H9 (cell line): ENCODE data around the gene GIPC2. TPM values are rescaled to one million over a fixed set of nuclear protein-coding genes. Genes with fewer than 3 reads are reported as not detected.

Experiments used
- DNase-seq: peaks from one replicate; pipeline ENCODE4 v3.0.0-alpha.2; 2017
- H2AFZ ChIP-seq: one replicate; pipeline ENCODE4 v1.6.1; 2013; ENCODE audit warnings: mild to moderate bottlenecking, low read length, control low read depth, moderate library complexity
- H2AK5ac ChIP-seq: 2 replicates; pipeline ENCODE4 v1.6.1; 2013; ENCODE audit warnings: low read length, control low read depth, mixed read lengths; ENCODE audit not compliant: insufficient read length
- H2BK120ac ChIP-seq: one replicate; pipeline ENCODE4 v1.6.1; 2013; ENCODE audit warnings: low read depth, mild to moderate bottlenecking, low read length, control low read depth, inconsistent platforms; ENCODE audit not compliant: poor library complexity, severe bottlenecking
- H2BK12ac ChIP-seq: 2 replicates; pipeline ENCODE4 v1.6.1; 2013; ENCODE audit warnings: low read length, control low read depth, mixed read lengths, low read depth; ENCODE audit not compliant: insufficient read length
- H2BK15ac ChIP-seq: 2 replicates; pipeline ENCODE4 v1.6.1; 2013; ENCODE audit warnings: low read depth, low read length, control low read depth
- H2BK20ac ChIP-seq: one replicate; pipeline ENCODE4 v1.6.1; 2013; ENCODE audit warnings: low read depth, mild to moderate bottlenecking, low read length, control low read depth, inconsistent platforms; ENCODE audit not compliant: poor library complexity, severe bottlenecking
- H2BK5ac ChIP-seq: 2 replicates; pipeline ENCODE4 v1.6.1; 2013; ENCODE audit warnings: low read length, control low read depth, mixed read lengths; ENCODE audit not compliant: insufficient read length
- H3K14ac ChIP-seq: 2 replicates; pipeline ENCODE4 v1.6.1; 2013; ENCODE audit warnings: low read length, control low read depth; ENCODE audit not compliant: insufficient read depth
- H3K18ac ChIP-seq: 2 replicates; pipeline ENCODE4 v1.6.1; 2013; ENCODE audit warnings: low read depth, mild to moderate bottlenecking, mixed read lengths, low read length, control low read depth; ENCODE audit not compliant: insufficient read length
- H3K23ac ChIP-seq: 2 replicates; pipeline ENCODE4 v1.6.1; 2013; ENCODE audit warnings: low read length, control low read depth, mixed read lengths, low read depth; ENCODE audit not compliant: insufficient read length
- H3K23me2 ChIP-seq: 2 replicates; pipeline ENCODE4 v1.6.1; 2013; ENCODE audit warnings: low read depth, mild to moderate bottlenecking, mixed read lengths, low read length, control low read depth; ENCODE audit not compliant: insufficient read length, poor library complexity, severe bottlenecking
- H3K27ac ChIP-seq: 2 replicates; pipeline ENCODE4 v1.5.1; 2013; ENCODE audit warnings: low read length, control low read depth, mixed read lengths, low read depth; ENCODE audit not compliant: insufficient read length
- H3K27me3 ChIP-seq: 2 replicates; pipeline ENCODE4 v1.6.1; 2013; ENCODE audit warnings: low read length, control low read depth, inconsistent platforms; ENCODE audit not compliant: insufficient read depth
- H3K4ac ChIP-seq: 2 replicates; pipeline ENCODE4 v1.6.1; 2013; ENCODE audit warnings: low read depth, mild to moderate bottlenecking, control low read depth, inconsistent platforms, low read length, moderate library complexity
- H3K4me1 ChIP-seq: 2 replicates; pipeline ENCODE4 v1.6.1; 2013; ENCODE audit warnings: low read length, control low read depth, inconsistent platforms; ENCODE audit not compliant: insufficient read depth
- H3K4me2 ChIP-seq: 2 replicates; pipeline ENCODE4 v1.6.1; 2013; ENCODE audit warnings: low read length, control low read depth, mixed read lengths; ENCODE audit not compliant: insufficient read length, insufficient read depth
- H3K56ac ChIP-seq: 2 replicates; pipeline ENCODE4 v1.6.1; 2013; ENCODE audit warnings: low read depth, mild to moderate bottlenecking, mixed read lengths, low read length, control low read depth; ENCODE audit not compliant: insufficient read length
- H3K79me1 ChIP-seq: 2 replicates; pipeline ENCODE4 v1.6.1; 2013; ENCODE audit warnings: low read depth, mild to moderate bottlenecking, moderate library complexity, low read length, control low read depth, inconsistent platforms; ENCODE audit not compliant: insufficient read depth, poor library complexity, severe bottlenecking
- H3K79me2 ChIP-seq: 2 replicates; pipeline ENCODE4 v1.6.1; 2013; ENCODE audit warnings: low read length, control low read depth, inconsistent platforms; ENCODE audit not compliant: insufficient read depth
- H3K9ac ChIP-seq: 2 replicates; pipeline ENCODE4 v1.6.1; 2013; ENCODE audit warnings: low read length, control low read depth, mixed read lengths; ENCODE audit not compliant: insufficient read length; ENCODE audit errors: extremely low read depth
- H3K9me3 ChIP-seq: one replicate; pipeline ENCODE4 v1.6.1; 2013; ENCODE audit warnings: low read depth, low read length, inconsistent platforms; ENCODE audit not compliant: control insufficient read depth
- H3T11ph ChIP-seq: one replicate; pipeline ENCODE4 v1.6.1; 2013; ENCODE audit warnings: mild to moderate bottlenecking, low read length, control low read depth, inconsistent platforms
- H4K20me1 ChIP-seq: one replicate; pipeline ENCODE4 v1.6.1; 2013; ENCODE audit not compliant: control insufficient read depth, insufficient read length, insufficient read depth
- H4K5ac ChIP-seq: 2 replicates; pipeline ENCODE4 v1.6.1; 2013; ENCODE audit warnings: low read depth, mild to moderate bottlenecking, mixed read lengths, low read length, control low read depth; ENCODE audit not compliant: insufficient read length
- H4K8ac ChIP-seq: replicated peaks from 2 replicates; pipeline ENCODE4 v1.6.1; 2013; ENCODE audit warnings: low read length, control low read depth, mixed read lengths, low read depth; ENCODE audit not compliant: insufficient read length
- H4K91ac ChIP-seq: 2 replicates; pipeline ENCODE4 v1.6.1; 2013; ENCODE audit warnings: low read depth, mild to moderate bottlenecking, moderate library complexity, mixed read lengths, low read length, control low read depth; ENCODE audit not compliant: insufficient read length
- H3K27ac Mint-ChIP-seq, 3 experiments: 2 replicates in 2 of 3; 3 replicates in 1 of 3; pipeline ENCODE4 v1.8.0; 2020 to 2021; ENCODE audit warnings: mixed read lengths in 3 of 3, mild to moderate bottlenecking in 1 of 3, moderate library complexity in 1 of 3
- H3K27me3 Mint-ChIP-seq: 2 replicates; pipeline ENCODE4 v1.8.0; 2021; ENCODE audit warnings: low read depth, mild to moderate bottlenecking, moderate library complexity, mixed read lengths
- H3K36me3 Mint-ChIP-seq, 3 experiments: 2 replicates in 2 of 3; 3 replicates in 1 of 3; pipeline ENCODE4 v1.8.0; 2020 to 2021; ENCODE audit warnings: low read depth in 3 of 3, mixed read lengths in 3 of 3; ENCODE audit not compliant: insufficient read depth in 1 of 3
- H3K4me1 Mint-ChIP-seq, 2 experiments: 2 replicates each; pipeline ENCODE4 v1.8.0; 2020; ENCODE audit warnings: mixed read lengths in 2 of 2
- H3K4me3 Mint-ChIP-seq, 2 experiments: 2 replicates in 1 of 2; 3 replicates in 1 of 2; pipeline ENCODE4 v1.8.0; 2020 to 2021; ENCODE audit warnings: mild to moderate bottlenecking in 2 of 2, mixed read lengths in 2 of 2, moderate library complexity in 1 of 2
- H3K9me3 Mint-ChIP-seq, 2 experiments: 2 replicates in 1 of 2; 3 replicates in 1 of 2; pipeline ENCODE4 v1.8.0; 2020; ENCODE audit warnings: mild to moderate bottlenecking in 2 of 2, mixed read lengths in 2 of 2, moderate library complexity in 1 of 2
- WGBS: extraction: QIAGEN DNeasy Blood & Tissue Kit; methylation state at CpG from one replicate; pipeline ENCODE4 v1.1.7; 2013; ENCODE audit warnings: missing lambda C conversion rate, low lambda C conversion rate, mixed read lengths; ENCODE audit not compliant: insufficient read length; ENCODE audit errors: extremely low coverage; 5-methylcytosine and 5-hydroxymethylcytosine counted together
- total RNA-seq: library from RNA; stranded (reverse); gene quantifications from 2 replicates; pipeline ENCODE4 v1.2.1, GENCODE V29; 2021
- TF ChIP-seq, protein P1 (sequence below): fragments of 200-600 bp; sonication (generic); conservative IDR thresholded peaks from 3 replicates; pipeline ENCODE4 v1.8.0; 2021; ENCODE audit warnings: antibody characterized with exemption, mild to moderate bottlenecking

The GIPC2 gene
- total RNA-seq, 1 experiment from 2014 or later: 0.85 TPM

GRCh38 chr1:78044796-78045562 lies 787 bp upstream of the GIPC2 start:
- TF ChIP-seq, protein P1, sequence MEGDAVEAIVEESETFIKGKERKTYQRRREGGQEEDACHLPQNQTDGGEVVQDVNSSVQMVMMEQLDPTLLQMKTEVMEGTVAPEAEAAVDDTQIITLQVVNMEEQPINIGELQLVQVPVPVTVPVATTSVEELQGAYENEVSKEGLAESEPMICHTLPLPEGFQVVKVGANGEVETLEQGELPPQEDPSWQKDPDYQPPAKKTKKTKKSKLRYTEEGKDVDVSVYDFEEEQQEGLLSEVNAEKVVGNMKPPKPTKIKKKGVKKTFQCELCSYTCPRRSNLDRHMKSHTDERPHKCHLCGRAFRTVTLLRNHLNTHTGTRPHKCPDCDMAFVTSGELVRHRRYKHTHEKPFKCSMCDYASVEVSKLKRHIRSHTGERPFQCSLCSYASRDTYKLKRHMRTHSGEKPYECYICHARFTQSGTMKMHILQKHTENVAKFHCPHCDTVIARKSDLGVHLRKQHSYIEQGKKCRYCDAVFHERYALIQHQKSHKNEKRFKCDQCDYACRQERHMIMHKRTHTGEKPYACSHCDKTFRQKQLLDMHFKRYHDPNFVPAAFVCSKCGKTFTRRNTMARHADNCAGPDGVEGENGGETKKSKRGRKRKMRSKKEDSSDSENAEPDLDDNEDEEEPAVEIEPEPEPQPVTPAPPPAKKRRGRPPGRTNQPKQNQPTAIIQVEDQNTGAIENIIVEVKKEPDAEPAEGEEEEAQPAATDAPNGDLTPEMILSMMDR: no peak
- Mint-ChIP-seq H3K4me1 (peaks cover 18 to 22% of the 10 kb centered on the region in 2 experiments), H3K4me3 (peak overlapping the region; percentile 87 to 90), H3K36me3 (no peaks in the 10 kb centered on the region; a peak in 1 of 7 replicates), H3K27ac (no peak overlapping the region), H3K9me3 (no peaks in the 10 kb centered on the region), H3K27me3 (peaks cover 50% of the 10 kb centered on the region)
- no peak overlapping the region for H3K27ac ChIP-seq
- H4K8ac ChIP-seq: no peak overlapping the region
- H3T11ph ChIP-seq: no peak overlapping the region
- H3K56ac ChIP-seq: no peak overlapping the region
- H3K23me2 ChIP-seq: peaks cover 7% of the 10 kb centered on the region
- H3K79me2 ChIP-seq: no peaks in the 10 kb centered on the region
- no peak overlapping the region for H2BK15ac ChIP-seq
- H2AFZ ChIP-seq: no peak overlapping the region
- no peak overlapping the region for H2AK5ac ChIP-seq
- peak; percentile 34 for DNase-seq
- peaks cover 2% of the 10 kb centered on the region; the same call in 1 of the 2 replicates for H3K4me1 ChIP-seq
- no peak overlapping the region for H3K14ac ChIP-seq
- no peak overlapping the region for H3K9ac ChIP-seq
- H4K20me1 ChIP-seq: no peaks in the 10 kb centered on the region
- H3K27me3 ChIP-seq: peaks cover 3% of the 10 kb centered on the region; the same call in 1 of the 2 replicates
- no peak overlapping the region for H3K4ac ChIP-seq
- no peak overlapping the region for H4K5ac ChIP-seq
- no peak overlapping the region for H3K23ac ChIP-seq
- no peak overlapping the region for H2BK120ac ChIP-seq
- no CpG with 5 or more reads among the region's 14 CpGs for WGBS
- no peak overlapping the region for H4K91ac ChIP-seq
- no peak overlapping the region for H2BK20ac ChIP-seq
- H3K9me3 ChIP-seq: no peaks in the 10 kb centered on the region
- H3K79me1 ChIP-seq: no peaks in the 10 kb centered on the region
- H3K18ac ChIP-seq: no peak overlapping the region
- peak overlapping the region; percentile 72 for H3K4me2 ChIP-seq
- no peak overlapping the region for H2BK12ac ChIP-seq
- no peak overlapping the region for H2BK5ac ChIP-seq
